K562 (cell line): ENCODE data around the gene SIRT7. TPM values are rescaled to one million over a fixed set of nuclear protein-coding genes. Genes with fewer than 3 reads are reported as not detected.
A peak's percentile ranks its signal among the peaks of the same experiment; 100 is the strongest.

Experiments
- CEBPZ ChIP-seq: fragments of 150-350 bp; IDR thresholded peaks from 2 replicates; pipeline ENCODE4 v1.6.1; 2014; ENCODE audit warnings: low read depth, mild to moderate bottlenecking, low read length, borderline replicate concordance
- COPS2 ChIP-seq: fragments of 450-650 bp; conservative IDR thresholded peaks from 2 replicates; pipeline ENCODE4 v1.6.1; 2016; ENCODE audit warnings: mild to moderate bottlenecking, moderate library complexity
- E2F5 ChIP-seq: sonication (generic); formaldehyde crosslinking; IDR thresholded peaks from 2 replicates; pipeline ENCODE4 v1.8.0; 2022; ENCODE audit warnings: mild to moderate bottlenecking, missing genetic modification reagents
- GABPA ChIP-seq: fragments of 200-800 bp; sonication (Bioruptor generic); conservative IDR thresholded peaks from 2 replicates; pipeline ENCODE4 v1.6.1; 2016; ENCODE audit warnings: low read depth, missing genetic modification characterization, missing compliant biosample characterization
- LCOR ChIP-seq: sonication (generic); formaldehyde crosslinking; IDR thresholded peaks from 2 replicates; pipeline ENCODE4 v1.8.0; 2022; ENCODE audit warnings: mild to moderate bottlenecking, missing genetic modification reagents
- MAX ChIP-seq: sonication (generic); formaldehyde crosslinking; IDR thresholded peaks from 2 replicates; pipeline ENCODE4 v1.9.0; 2022; ENCODE audit warnings: mild to moderate bottlenecking, missing genetic modification reagents
- MBD1 ChIP-seq: fragments of 250-450 bp; sonication (Bioruptor Pico); IDR thresholded peaks from 2 replicates; pipeline ENCODE4 v1.8.0; 2022; ENCODE audit warnings: inconsistent platforms
- MIER1 ChIP-seq: fragments of 450-650 bp; IDR thresholded peaks from 2 replicates; pipeline ENCODE4 v1.6.1; 2016; ENCODE audit warnings: antibody characterized with exemption, mild to moderate bottlenecking, low read depth
- MXD1 ChIP-seq: fragments of 250-450 bp; sonication (Bioruptor Pico); IDR thresholded peaks from 2 replicates; pipeline ENCODE4 v1.8.0; 2021; ENCODE audit warnings: borderline replicate concordance, mild to moderate bottlenecking, moderate library complexity; ENCODE audit not compliant: poor library complexity, severe bottlenecking
- NR2C1 ChIP-seq, 2 experiments: fragments of 450-650 bp; IDR thresholded peaks; 2 replicates each; pipeline ENCODE4 v1.6.1; 2017; ENCODE audit warnings: mild to moderate bottlenecking in 2 of 2, antibody characterized with exemption in 1 of 2, inconsistent platforms in 1 of 2, missing compliant biosample characterization in 1 of 2, missing genetic modification characterization in 1 of 2
- NR2C2 ChIP-seq, 2 experiments: fragments of 200-800 bp in 1 of 2; sonication (Bioruptor generic) in 1 of 2; sonication (generic) in 1 of 2; formaldehyde crosslinking in 1 of 2; IDR thresholded peaks; 2 replicates each; pipeline versions ENCODE4 v1.6.1 to v1.8.0; 2016 to 2022; ENCODE audit warnings: mild to moderate bottlenecking in 1 of 2, missing compliant biosample characterization in 1 of 2, missing genetic modification characterization in 1 of 2, missing genetic modification reagents in 1 of 2
- PCBP2 ChIP-seq: fragments of 200-400 bp; formaldehyde crosslinking; IDR thresholded peaks from 2 replicates; pipeline ENCODE4 v1.6.1; 2018; ENCODE audit warnings: low read length, low read depth, mild to moderate bottlenecking, moderate library complexity; ENCODE audit not compliant: poor library complexity, severe bottlenecking
- PTTG1 ChIP-seq: fragments of 450-650 bp; IDR thresholded peaks from 2 replicates; pipeline ENCODE4 v1.6.1; 2016; ENCODE audit warnings: low read depth, mild to moderate bottlenecking, missing genetic modification characterization, missing compliant biosample characterization
- SREBF2 ChIP-seq: sonication (generic); formaldehyde crosslinking; IDR thresholded peaks from 2 replicates; pipeline ENCODE4 v1.4.0; 2020; ENCODE audit warnings: mild to moderate bottlenecking, missing genetic modification reagents
- ZFP30 ChIP-seq: fragments of 250-450 bp; sonication (Bioruptor Pico); IDR thresholded peaks from 2 replicates; pipeline ENCODE4 v1.8.0; 2022; ENCODE audit warnings: moderate library complexity, mild to moderate bottlenecking, inconsistent platforms, borderline replicate concordance
- ZNF316 ChIP-seq: fragments of 450-650 bp; IDR thresholded peaks from 2 replicates; pipeline ENCODE4 v1.6.1; 2016
- ZNF449 ChIP-seq: fragments of 250-450 bp; sonication (Bioruptor Pico); IDR thresholded peaks from 2 replicates; pipeline ENCODE4 v1.8.0; 2022; ENCODE audit warnings: moderate library complexity, mild to moderate bottlenecking, inconsistent platforms
- polyA plus RNA-seq, 8 experiments: library from polyadenylated mRNA; depleted of rRNA in 4 of 8; stranded (reverse) in 5 of 8; unstranded in 3 of 8; fragments of >200 nt; fragmentation: Nextera tagmentation in 2 of 8; fragmentation: Illumina TruSeq in 1 of 8; extraction: Ambion mirVana in 2 of 8; extraction: Trizol in 1 of 8; gene quantifications; 2 replicates each; pipeline versions ENCODE4 v1.2.1 to v1.2.3, GENCODE V29; 2011 to 2014; ENCODE audit warnings: inconsistent platforms in 1 of 8, missing spikeins in 1 of 8
- total RNA-seq, 7 experiments: library from RNA; depleted of rRNA in 6 of 7; stranded (reverse); fragments of >200 nt in 6 of 7; fragmentation: Illumina TruSeq in 2 of 7; extraction: Trizol in 2 of 7; gene quantifications; 2 replicates each; pipeline versions ENCODE4 v1.2.1 to v1.2.3, GENCODE V29; 2011 to 2021; ENCODE audit warnings: low replicate concordance in 1 of 7

Gene SIRT7
- total and polyA plus RNA-seq, 9 of the 15 experiments (the other 6 are each of a cell fraction or from before 2014, with no cell fraction given): 1.6 to 54.8 (median 20.3) TPM

GRCh38 chr17:81920612-81921536 lies 2.9 kb upstream of the SIRT7 start (continued):
- TF ChIP-seq MIER1 (no peak), GABPA (no peak), MBD1 (CRISPR knock-in tag) (no peak), PTTG1 (no peak), MXD1 (CRISPR knock-in tag) (no peak), MAX (CRISPR knock-in tag) (no peak), SREBF2 (no peak), NR2C1 (IDR thresholded peaks at IDR 0.05) (peak; percentile 92), NR2C1 (tag; IDR thresholded peaks at IDR 0.05) (peak; percentile 92), NR2C2 (CRISPR knock-in tag; IDR thresholded peaks at IDR 0.05) (peak; percentile 88), NR2C2 (tag; IDR thresholded peaks at IDR 0.05) (peak; percentile 79), LCOR (no peak), ZFP30 (no peak), CEBPZ (no peak), ZNF316 (no peak), PCBP2 (no peak), ZNF449 (CRISPR knock-in tag) (no peak), E2F5 (no peak), COPS2 (no peak)
